WERI-Rb-1 (cell line): Measurements from ENCODE around the gene ROCK2.
A peak's percentile ranks its signal among the peaks of the same experiment; 100 is the strongest.

Experiments
- DNase-seq: peaks from one replicate; pipeline ENCODE4 v3.0.0-alpha.2; 2020
- H3K27ac ChIP-seq: fragments of 250-450 bp; sonication (Bioruptor Pico); 2 replicates; pipeline ENCODE4 v1.5.1; 2020; ENCODE audit warnings: mild to moderate bottlenecking, moderate library complexity
- H3K27me3 ChIP-seq: fragments of 250-450 bp; sonication (Bioruptor Pico); 2 replicates; pipeline ENCODE4 v1.5.1; 2021; ENCODE audit warnings: mild to moderate bottlenecking, low read depth, moderate library complexity; ENCODE audit not compliant: insufficient read depth, severe bottlenecking
- H3K36me3 ChIP-seq: fragments of 250-450 bp; sonication (Bioruptor Pico); 2 replicates; pipeline ENCODE4 v1.5.1; 2020; ENCODE audit warnings: mild to moderate bottlenecking, moderate library complexity
- H3K4me3 ChIP-seq: 2 replicates; pipeline ENCODE4 v1.5.1; 2011; ENCODE audit warnings: low read depth, mild to moderate bottlenecking, control low read depth, low read length
- H3K9me3 ChIP-seq: fragments of 250-450 bp; sonication (Bioruptor Pico); 2 replicates; pipeline ENCODE4 v1.5.1; 2021; ENCODE audit warnings: mild to moderate bottlenecking, moderate library complexity; ENCODE audit not compliant: severe bottlenecking
- CTCF ChIP-seq: IDR thresholded peaks from 2 replicates; pipeline ENCODE4 v1.5.1; 2011; ENCODE audit warnings: low read depth, mild to moderate bottlenecking, control low read depth, inconsistent platforms, low read length

The ROCK2 gene

DNA sequence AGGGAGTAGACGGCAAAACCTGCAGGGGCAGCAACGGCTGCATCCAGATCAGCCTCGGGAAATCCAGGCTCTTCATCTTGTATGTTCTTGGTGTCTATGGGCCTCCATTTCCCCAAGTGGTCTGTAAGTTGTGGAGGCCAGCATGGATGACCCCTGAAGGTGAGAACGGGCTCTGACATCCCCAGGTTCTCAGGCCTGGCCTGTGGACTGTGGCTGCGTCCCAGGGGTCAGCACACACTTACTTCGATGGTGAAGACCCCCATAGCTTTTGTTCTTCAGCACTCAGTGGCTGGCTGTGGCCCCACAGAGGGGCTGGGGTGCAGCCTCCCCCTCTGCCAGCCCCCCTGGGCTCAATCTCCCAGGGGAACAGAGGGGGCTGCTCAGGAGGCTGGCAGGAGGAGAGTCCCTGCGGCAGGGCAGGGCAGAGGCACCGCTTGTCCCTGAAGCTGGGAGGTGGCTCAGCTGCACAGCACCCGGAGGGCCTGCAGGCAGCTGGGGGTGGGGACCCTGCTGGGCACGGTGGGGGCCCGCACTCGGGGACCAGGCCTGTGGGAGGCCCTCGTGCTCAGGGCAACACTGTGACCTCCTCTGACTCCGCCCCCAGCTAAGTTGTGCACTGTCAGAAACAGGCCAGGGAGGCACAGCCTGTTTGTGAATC lies 185.4 kb downstream of the ROCK2 start:
- TF ChIP-seq CTCF = no peak
- DNase-seq = peak; percentile 42
- H3K27ac ChIP-seq = no peak overlapping the region

GRCh38 chr2:11157731-11158130 lies 186.7 kb downstream of the ROCK2 start:
- Histone ChIP-seq H3K36me3 (no peaks in the 10 kb centered on the region), H3K27me3 (peaks cover 5% of the 10 kb centered on the region), H3K4me3 (no peak overlapping the region), H3K27ac (no peak overlapping the region), H3K9me3 (no peaks in the 10 kb centered on the region)
- DNase-seq = no peak
- TF ChIP-seq CTCF = no peak

More for the DNA sequence above, 185.4 kb downstream of the ROCK2 start:
- Histone ChIP-seq H3K27me3 (peaks cover 5% of the 10 kb centered on the region), H3K9me3 (no peaks in the 10 kb centered on the region), H3K4me3 (no peak overlapping the region), H3K36me3 (no peaks in the 10 kb centered on the region)

DNA sequence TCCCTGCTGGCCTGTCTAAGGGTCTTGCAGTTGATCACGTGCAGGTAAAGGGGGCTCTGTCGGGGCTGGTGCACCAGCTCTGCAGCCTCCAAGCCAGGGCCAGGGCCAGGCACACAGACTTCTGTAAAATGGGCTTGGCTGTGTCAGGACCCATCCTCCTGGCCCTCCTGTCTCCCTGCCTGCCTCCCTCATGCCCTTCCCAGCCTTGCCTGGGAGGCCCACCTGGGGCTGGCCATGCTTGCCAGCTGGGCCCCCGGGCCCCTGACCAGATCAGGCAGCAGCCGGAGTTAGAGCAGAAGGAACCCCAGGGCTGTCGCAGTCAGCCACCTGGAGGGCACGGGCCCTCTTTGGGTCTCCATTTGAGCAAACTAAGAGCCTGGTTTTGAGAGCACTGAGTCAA lies 187.1 kb downstream of the ROCK2 start:
- TF ChIP-seq CTCF = no peak
- no peaks in the 10 kb centered on the region for H3K36me3 ChIP-seq
- H3K9me3 ChIP-seq = no peaks in the 10 kb centered on the region
- H3K27ac ChIP-seq = no peak overlapping the region
- no peak for DNase-seq
- peaks cover 5% of the 10 kb centered on the region for H3K27me3 ChIP-seq
- H3K4me3 ChIP-seq = no peak overlapping the region

GRCh38 chr2:11156396-11157075 lies 187.9 kb downstream of the ROCK2 start:
- no peak for TF ChIP-seq CTCF
- H3K27me3 ChIP-seq = peaks cover 5% of the 10 kb centered on the region
- no peaks in the 10 kb centered on the region for H3K9me3 ChIP-seq
- H3K27ac ChIP-seq = no peak overlapping the region
- H3K36me3 ChIP-seq = no peaks in the 10 kb centered on the region
- DNase-seq = no peak
- no peak overlapping the region for H3K4me3 ChIP-seq

DNA sequence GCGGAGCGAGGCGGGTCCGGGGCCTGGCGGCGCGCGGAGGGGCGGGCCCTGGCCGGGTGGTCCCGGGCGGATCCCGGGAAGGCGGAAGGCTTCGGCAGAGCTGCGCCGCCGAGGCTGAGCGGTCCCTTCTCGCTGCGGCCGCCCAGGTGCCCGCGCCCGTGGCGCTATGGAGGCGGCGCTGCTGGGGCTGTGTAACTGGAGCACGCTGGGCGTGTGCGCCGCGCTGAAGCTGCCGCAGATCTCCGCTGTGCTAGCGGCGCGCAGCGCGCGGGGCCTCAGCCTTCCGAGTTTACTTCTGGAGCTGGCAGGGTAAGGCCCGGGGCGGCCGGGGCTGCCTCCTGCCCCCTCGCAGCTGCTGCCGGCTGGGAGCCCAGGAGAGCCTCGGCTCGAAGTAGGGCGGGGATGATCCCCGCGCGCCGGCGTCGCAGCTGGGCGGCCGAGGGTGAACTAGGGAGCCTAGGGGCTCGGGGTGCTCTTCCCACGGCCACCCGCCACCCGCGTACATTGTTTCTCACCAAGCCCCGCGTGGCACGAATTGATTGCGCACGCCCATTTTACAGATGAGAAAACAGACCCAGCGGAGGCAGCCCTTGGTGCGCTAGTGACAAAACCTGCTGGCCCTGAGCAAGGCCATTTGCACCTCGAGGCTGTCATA lies 188.9 kb downstream of the ROCK2 start, which contains the start of gene SLC66A3:
Gene SLC66A3 (plus strand): TSS at position 87 of the 655 bp plus-strand sequence. CDS start 80 bp downstream, at position 167.
- no peaks in the 10 kb centered on the region for H3K9me3 ChIP-seq
- H3K27ac ChIP-seq = peak within 1 kb of the TSS; percentile 67
- H3K27me3 ChIP-seq = peaks cover 5% of the 10 kb centered on the region
- peak within 1 kb of the TSS; percentile 66 for H3K4me3 ChIP-seq
- TF ChIP-seq CTCF = peak; percentile 37
- no peak for DNase-seq
- H3K36me3 ChIP-seq = no peaks in the 10 kb centered on the region
